ENCODE results near the gene MYLK3.

Gene MYLK3

DNA sequence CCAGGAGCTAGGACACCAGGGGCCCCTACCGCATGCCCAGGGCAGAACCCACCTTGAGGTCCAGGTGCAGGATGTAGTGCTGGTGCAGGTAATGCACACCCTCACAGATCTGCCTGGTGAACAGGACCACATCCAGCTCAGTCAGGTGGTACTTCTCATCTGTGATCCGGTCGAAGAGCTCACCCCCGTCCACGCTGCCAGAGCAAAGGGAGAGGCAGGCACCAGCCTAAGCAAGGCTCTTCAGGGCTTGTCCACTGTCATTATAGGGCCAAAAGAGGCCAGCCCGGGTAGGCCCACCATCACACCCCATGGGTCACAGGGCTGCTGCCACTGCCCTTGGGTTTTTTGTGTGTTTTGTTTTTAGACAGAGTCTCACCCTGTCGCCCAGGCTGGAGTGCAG, 21.0 kb downstream of the MYLK3 start:
- DNase-seq (ENCODE audit: low read depth) = no peak

GRCh38 chr16:46721885-46722284, 26.3 kb downstream of the MYLK3 start:
- no peak for DNase-seq (ENCODE audit: low read depth)

DNA sequence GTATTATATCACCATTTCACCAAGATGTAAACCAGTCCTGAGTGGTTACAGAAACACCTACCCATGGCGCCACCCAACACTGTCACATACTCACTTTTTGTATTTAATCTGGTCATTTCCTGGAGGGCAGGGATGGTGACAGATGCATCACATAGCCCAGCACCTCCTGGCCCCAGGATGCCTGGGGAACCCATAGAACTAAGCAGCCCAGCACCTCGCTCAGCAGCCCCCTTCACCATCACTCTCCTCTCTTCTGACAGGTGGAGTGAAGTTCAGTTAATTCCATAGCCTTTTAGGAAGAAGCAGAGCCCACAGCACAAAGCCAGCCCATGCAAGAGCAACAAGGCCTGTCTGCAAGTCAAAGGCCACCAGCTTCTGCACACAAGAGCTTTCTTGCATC, 27.5 kb downstream of the MYLK3 start:
- DNase-seq (ENCODE audit: low read depth) = no peak

- DNase-seq (ENCODE audit: low read depth) = no peak
These were observed 28.6 kb downstream of the MYLK3 start for GRCh38 chr16:46719528-46719927.

- DNase-seq (ENCODE audit: low read depth) = no peak
These were observed 29.9 kb downstream of the MYLK3 start for GRCh38 chr16:46718214-46718613.

DNA sequence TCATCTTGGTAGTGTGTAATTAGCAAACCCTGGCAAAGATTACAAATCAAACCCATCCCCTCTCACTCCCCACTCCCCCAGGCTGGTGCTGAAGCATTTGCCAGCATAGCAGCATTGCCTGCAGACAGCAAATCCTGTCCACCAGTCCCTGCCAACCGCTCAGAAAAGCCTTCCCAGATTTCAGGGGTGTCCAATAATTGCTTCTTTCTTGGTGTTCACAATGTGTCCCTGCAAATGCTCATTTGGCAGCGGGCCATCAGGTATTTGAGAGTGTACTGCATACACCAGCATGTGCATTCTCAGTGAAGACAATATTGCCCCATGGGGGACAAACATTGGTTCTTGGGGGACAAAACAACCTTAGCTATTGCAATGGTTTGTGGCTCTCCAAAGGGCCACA, 30.5 kb downstream of the MYLK3 start:
- no peak for DNase-seq (ENCODE audit: low read depth)

DNA sequence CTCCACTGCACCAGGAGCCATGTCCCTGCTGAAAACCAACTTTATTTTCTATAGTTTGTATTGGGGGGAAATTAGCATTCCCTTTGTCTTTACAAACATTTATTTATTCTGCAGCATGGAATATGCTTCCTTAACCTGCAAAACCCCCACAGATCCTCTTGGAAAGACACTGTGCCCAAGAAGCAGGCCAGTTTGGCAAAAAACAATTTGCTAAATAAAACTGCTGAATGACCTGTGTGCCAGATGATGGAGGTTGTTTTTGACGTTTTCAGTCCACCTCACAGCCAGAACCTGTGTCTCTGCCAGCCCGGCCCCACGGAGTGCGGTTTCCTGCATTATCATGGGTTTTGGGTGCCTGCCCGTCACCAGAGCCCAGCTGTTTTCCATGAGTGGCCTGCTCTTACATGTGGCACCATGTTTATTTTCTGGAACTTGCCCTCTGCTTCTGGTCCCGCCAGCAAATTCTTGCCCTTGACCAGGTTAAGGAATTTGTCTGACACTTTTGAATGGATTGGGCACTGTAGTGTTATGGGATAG, 32.3 kb downstream of the MYLK3 start:
- no peak for DNase-seq (ENCODE audit: low read depth)

DNA sequence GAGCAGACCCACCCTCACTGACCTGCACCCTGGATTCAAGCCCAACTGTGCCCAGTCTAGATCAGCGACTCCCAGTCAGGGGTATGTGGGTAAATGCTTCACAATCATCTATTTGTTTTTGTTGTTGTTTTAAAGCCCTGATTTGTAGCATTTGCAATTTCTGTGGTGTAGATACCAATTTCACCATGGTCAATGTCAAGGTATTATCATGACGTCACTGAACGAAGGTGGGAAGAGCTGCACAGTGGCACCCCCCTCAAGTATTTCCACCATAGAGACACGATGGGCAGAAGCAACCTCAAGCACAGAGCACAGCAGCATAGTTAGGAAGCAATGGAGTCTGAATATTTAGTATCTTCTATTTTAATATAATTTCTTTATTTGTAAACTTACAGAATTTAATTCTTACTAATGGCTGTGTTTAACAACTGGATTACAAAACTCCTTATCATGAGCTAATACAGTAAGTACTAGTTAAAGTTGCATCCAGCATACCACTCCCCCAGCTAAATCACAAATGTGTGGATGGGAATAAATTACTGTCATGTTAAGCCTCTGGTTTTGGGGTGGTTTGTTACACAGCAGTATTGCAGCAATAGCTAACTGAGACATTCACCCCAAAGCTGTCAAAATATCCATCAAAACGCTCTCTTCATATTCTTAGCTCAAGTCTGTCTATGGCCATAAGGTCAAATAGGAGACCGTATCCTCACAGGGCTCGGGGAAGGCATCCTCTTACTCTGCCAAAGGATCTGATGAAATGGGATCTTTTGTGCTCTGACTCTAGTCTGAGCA, 33.1 kb downstream of the MYLK3 start:
- DNase-seq (ENCODE audit: low read depth) = no peak

DNA sequence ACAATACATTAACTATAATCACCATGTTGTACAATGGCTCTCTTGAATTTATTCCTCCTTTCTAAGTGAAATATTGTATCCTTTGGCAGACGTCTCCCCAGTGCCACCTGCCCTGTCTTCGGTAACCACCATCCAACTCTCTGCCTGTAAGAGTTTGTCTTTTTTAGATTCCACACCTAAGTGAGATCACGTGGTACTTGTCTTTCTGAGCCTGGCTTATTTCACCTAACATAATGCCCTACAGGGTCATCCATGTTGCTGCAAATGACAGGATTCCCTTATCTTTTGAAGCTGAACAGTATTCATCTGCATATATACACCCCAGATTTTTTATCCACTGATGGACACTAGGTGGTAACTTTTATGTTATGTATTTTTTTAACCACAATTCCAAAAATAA, 34.5 kb downstream of the MYLK3 start:
- no peak for DNase-seq (ENCODE audit: low read depth)

DNA sequence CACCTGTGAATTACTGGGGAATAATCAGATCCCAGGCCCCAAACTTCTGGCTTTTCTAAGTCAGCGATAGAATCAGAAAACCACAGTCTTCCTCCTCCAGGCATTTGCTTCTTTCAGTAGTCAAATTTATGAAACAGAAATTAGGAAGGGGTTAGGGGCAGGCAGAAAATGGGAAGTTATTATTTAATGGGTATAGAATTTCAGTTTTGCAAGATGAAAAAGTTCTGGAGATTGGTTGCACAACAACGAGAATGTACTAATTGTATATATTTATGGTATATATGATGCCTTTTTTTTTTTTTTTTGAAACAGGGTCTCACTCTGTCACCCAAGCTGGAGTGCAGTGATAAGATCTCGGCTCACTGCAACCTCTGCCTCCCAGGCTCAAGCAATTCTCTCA, 35.2 kb downstream of the MYLK3 start:
- no peak for DNase-seq (ENCODE audit: low read depth)

GRCh38 chr16:46711106-46712058, 36.8 kb downstream of the MYLK3 start:
- no peak for DNase-seq (ENCODE audit: low read depth)

- no peak for DNase-seq (ENCODE audit: low read depth)
These were observed 38.6 kb downstream of the MYLK3 start for GRCh38 chr16:46709469-46710005.

- DNase-seq (ENCODE audit: low read depth) = no peak
These were observed 41.5 kb downstream of the MYLK3 start for GRCh38 chr16:46706642-46707041.

- DNase-seq (ENCODE audit: low read depth) = no peak
These were observed 46.1 kb downstream of the MYLK3 start for GRCh38 chr16:46702030-46702429.

GRCh38 chr16:46701615-46702014, 46.5 kb downstream of the MYLK3 start:
- no peak for DNase-seq (ENCODE audit: low read depth)

GRCh38 chr16:46700048-46700447, 48.1 kb downstream of the MYLK3 start:
- DNase-seq (ENCODE audit: low read depth) = no peak

DNA sequence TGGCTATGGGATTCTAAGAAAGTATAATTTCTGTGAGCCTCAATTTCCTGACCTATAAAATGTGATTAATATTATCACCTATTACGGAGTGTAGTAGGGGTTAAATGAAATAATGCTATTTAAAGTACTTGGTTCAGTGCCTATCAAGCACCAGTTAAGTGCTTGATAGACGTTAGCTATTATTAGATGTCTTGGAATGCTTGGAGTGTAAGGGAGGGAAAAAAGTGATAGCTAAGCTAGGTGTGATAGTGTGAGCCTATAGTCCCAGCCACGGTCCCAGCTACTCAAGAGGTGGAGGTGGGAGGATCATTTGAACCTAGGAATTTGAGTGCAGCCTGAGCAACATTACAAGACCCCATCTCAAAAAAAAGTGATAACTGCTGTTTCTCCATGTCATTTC, 51.2 kb downstream of the MYLK3 start:
- DNase-seq (ENCODE audit: low read depth) = no peak

GRCh38 chr16:46695937-46696336, 52.2 kb downstream of the MYLK3 start:
- no peak for DNase-seq (ENCODE audit: low read depth)

DNA sequence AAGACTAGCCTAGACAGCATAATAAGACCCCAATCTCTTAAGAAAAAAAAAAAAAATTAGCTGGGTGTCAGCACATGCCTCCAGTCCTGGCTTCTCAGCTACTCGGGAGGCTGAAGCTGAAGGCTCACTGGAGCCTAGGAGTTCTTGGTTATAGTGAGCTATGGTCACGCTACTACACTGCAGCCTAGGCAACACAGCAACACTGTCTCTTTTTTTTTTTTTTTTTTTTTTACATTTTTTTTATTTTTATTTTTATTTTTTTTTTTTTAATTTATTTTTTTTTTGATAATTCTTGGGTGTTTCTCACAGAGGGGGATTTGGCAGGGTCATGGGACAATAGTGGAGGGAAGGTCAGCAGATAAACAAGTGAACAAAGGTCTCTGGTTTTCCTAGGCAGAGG, 54.5 kb downstream of the MYLK3 start:
- DNase-seq (ENCODE audit: low read depth) = no peak

GRCh38 chr16:46691726-46692125, 56.4 kb downstream of the MYLK3 start:
- DNase-seq (ENCODE audit: low read depth) = peak; percentile 28

DNA sequence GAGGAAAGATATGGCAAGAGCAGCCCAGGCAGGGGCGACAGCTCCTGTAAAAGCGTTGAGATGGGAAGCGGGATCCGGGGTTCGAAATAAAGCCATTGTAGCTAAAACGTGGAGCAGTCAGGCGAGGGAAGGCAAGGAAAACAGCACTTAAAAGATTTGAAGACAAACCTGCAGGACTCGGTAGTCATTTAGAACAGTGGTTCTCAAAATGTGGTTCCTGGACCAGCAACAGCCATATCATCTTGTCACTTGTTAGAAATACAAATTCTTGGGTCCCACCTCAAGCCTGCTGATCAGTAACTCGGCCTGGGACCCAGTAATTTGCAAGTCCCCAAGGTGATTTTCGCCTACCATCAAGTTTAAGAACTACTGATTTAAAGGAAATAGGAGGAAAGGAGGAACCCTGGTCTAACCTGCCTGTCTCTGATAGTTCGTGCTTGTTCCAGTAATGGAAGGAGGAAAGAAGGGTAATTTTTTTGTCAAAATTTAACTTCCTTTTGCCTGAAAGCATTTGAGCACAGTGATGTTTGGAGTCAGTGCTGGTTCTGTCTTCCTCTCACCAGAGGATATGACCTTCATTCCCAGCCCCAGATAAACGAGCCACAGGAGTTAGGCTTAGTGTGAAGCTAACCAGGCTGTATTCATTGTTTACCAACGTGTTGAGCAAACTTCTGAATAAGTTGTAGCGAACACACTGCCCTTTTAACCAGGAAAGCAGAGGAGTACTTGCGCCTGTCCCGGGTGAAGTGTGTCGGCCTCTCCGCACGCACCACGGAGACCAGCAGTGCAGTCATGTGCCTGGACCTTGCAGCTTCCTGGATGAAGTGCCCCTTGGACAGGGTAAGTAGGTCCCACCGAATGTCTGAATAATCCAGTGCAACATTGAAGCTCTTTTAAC, 57.6 kb downstream of the MYLK3 start:
- DNase-seq (ENCODE audit: low read depth) = peak; percentile 46

Data from iris pigment epithelial cell (primary cell).